Stimulated activated CD4-positive, alpha-beta T cell treated with anti-CD3 and anti-CD28 coated beads, Interleukin-1b, Interleukin-23, amount 100 ng/mL, for 48 hours (primary cell): ENCODE measurements around the gene WDR47.
"Not testable (repeated sequence)": the region's sequence is repeated elsewhere in the genome, so short reads cannot be mapped to it uniquely, and the experiment has no call there.

Source experiments
- DNase-seq: peaks from one replicate; pipeline ENCODE4 v3.0.0-alpha.2; 2020

WDR47 gene

DNA sequence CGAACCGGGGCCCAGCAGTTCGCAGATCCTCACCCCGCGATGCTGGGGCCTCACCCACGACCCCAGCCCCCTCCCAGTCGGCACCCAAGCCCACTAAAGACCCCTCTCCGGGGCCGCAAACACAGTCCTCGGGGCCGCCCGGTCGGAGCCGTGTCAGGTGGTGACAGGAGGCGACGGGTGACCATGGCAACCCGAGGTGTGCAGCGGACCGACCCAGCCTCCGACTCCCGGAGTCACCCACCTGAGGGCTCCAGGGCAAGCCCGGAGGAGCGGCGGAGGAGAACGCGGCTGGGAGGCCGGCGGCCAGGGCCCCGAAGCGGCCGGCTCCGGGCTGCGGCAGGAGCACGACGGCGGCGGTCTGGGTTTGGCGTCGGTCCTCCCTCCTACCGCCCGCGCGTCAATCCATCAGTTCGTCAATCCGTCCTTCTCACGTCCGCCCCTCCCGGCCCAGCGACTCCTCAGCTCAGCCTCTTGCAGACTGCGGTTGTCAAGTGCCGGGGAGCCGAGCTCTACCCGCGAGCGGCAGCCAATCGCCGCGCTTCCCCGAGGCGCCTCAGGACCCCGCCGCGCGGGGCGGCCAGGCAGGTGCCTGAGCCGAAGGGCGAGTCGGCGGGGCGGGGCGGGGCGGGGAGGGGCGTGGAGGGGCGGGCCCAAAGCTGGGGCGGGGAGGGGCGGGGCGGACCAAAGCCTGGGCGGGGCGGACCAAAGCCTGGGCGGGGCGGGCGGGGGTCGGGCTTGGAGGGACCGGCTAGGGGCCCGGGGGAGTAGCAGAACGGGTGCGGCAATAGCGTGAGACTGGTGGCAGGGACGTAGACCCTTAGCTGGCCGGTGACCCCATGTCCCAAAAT lies at the start of gene WDR47:
Gene WDR47, minus strand, starts transcription at position 482 of the 848 bp plus-strand sequence. CDS start 18,590 bp downstream, outside the sequence.
- peak; percentile 97 for DNase-seq

DNA sequence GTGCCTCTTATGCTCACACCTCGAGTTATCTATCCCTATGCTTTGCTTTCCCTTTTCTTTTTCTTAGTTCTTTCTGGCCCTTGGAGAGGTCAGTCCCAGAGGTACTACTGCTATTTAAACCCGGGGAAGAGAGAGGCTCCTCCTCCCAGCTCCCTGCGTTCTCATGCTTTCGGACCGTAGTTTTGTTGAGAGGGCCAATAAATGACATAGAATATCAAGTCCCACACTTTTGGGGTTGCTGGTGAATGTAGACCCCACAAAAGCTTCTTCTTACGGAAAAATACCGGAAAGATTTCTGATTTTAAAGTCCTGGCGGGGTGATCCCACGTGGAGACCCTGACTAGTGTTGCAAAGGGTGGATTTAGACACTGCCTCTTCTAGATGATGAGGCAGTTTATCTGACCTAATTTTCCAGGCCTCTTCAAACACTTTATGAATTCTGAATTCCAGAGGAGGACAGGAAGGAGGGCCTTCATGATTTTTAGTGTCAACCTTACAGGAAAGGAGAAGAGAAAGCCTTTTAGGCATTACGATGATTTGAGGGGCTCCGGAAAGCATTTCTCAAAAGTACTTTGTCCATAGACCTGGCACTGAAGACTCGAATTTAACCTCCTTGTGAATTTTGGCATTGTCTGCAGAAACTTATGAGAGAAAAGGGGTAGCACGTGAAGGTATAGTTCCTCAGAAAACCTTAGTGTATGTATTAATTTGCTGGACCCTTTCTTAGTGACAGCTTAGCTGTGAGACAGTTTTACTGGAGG lies 49.4 kb upstream of the WDR47 start:
- no peak for DNase-seq

DNA sequence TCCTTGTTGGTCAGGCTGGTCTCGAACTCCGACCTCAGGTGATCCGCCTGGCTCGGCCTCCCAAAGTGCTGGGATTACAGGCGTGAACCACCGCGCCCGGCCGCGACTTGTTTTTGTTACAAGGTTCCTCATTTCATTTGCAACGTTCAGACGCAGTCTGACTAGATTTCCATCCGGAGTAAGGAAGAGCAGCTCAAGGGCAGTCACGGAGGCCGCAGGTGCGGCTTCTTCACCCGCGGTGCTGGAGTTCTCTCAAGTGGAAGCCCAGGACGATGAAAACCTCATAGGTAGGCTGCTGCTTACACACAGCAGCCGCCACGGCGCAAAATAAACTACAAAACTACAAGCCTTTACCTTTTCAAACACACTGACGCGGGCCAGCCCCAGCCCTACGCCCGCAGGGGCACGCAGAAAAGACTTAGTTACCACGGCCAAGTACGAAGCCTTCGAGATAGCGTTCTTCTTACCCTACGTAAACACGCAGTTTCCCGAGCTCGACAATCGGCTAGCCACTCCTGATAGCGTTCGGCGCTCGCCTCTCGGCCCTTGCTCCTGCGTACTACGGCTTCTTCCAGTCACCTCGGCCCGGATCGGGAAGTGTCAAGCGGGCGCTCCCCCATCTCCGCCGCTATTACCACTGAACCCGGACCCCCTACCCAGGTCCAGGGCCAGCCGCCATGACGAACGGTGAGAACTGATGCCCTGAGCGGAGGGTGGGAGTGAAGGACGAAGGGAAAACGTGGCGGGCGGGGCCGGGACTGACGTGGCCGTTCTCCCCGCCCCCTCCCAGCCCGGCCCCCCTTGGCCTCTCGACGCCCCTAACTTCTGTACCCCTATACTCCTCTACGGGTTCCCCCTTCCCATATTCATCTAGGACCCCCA lies 48.5 kb upstream of the WDR47 start, which contains the start of gene TMEM167B:
Gene TMEM167B, plus strand, starts transcription at position 569 of the 882 bp plus-strand sequence. Its CDS starts 109 bp downstream, at position 678.
- DNase-seq: peak; percentile 90

DNA sequence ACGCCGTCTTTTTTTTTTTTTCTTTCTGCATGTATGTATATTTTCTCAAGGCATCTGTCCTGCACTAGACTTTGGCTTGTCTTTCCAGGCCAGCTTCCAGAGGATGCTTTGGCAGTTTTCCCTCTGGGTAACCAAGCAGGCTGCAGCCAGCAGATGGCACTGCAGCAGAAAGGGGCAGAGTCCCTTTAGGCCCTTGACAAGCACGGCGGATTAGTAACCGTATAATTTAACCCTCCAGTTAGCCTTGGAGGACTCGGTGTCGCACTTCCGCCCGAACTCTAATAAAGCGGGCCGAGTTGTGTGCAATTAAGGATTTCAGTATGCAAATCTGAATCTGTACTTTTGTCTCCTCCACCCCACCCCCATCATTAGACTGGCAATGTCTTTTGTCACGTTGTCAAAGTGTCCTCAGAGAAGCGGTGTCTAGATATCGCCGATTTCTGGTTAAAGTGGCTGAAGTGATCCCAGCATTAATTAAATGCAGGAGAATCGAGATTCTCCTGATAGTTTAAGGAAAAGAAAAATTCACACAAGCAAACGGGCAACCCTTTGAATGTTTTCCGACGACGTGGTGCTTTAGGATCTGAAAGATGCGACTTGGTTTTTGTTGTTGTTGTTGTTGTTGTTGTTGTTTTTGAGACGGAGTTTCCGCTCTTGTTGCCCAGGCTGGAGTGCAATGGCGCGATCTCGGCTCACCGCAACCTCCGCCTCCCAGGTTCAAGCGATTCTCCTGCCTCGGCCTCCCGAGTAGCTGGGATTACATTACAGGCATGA lies 47.5 kb upstream of the WDR47 start:
- peak; percentile 31 for DNase-seq

DNA sequence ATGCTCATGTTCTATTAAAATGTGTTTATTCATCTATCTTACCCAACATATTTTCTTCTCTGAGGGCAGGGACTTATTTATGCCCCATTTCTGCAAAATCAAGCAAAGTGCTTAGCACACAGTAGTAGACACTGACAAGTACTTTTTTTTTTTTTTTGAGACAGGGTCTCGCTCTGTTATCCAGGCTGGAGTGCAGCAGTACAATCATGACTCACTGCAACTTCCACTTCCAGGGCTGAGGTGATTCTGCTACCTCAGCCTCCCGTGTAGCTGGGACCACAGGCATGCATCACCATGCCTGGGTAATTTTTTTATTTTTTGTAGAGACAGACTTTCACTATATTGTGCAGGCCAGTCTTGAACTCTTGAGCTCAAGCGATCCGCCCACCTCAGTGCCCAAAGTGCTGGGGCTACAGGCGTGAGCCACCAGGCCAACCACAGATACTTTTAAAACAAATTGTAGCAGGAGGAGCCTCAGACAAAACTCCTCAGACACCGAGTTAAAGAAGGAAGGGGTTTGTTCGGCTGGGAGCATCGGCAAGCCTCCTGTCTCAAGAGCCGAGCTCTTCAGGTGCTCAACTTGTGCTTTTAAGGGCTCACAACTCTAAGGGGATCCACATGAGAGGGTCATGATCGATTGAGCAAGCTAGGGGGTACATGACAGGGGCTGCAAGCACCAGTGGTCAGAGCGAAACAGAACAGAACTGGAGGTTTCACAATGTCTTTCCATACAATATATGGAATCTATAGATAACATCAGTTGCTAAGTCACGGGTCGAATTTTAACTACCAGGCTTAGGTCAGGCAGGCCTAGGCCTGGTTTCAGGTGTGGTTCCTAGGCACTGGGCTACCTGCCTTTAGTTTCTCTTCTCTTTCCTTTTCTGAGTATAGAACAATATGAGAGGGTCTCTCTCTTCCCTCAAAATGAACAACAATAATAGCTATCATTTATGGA lies 42.9 kb upstream of the WDR47 start:
- DNase-seq: no peak

DNA sequence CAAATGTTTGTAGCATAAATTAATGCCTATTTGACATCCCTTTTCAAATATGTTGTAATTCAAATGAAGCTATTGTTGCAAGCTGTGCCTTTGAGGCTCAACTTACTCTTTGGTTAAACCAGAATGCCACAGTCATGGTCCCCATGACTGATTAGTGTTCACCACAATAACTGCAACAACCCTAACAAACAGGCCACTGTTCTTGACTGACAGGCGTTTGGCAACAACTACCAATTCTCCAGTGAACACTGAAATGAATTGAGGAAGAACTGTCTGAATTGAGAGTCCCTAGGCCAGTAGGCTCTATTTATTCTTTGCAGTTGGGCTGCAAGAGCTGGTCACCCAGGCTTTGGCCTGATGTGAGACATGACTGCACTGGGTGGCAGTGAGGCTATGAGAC lies 42.0 kb upstream of the WDR47 start:
- DNase-seq: no peak

DNA sequence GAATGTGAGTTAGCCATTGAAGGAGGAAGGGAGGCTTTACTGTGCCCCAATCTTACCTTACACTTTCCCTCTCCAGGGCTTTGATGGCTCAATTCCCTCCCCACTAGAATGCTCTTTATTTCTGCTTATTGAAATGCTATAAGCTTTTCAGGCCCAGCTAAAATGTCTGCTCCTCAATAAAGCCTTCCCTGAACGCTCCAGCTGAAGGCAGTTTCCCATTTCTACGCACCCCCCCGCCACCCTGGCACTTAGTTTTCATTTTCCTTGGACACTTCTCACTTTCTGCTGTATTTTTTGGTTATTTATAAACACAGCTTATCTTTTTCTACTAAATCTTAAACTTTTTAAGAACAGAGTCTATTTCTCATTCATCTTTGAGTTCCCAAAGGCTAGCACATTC lies 41.6 kb upstream of the WDR47 start:
- DNase-seq: no peak

DNA sequence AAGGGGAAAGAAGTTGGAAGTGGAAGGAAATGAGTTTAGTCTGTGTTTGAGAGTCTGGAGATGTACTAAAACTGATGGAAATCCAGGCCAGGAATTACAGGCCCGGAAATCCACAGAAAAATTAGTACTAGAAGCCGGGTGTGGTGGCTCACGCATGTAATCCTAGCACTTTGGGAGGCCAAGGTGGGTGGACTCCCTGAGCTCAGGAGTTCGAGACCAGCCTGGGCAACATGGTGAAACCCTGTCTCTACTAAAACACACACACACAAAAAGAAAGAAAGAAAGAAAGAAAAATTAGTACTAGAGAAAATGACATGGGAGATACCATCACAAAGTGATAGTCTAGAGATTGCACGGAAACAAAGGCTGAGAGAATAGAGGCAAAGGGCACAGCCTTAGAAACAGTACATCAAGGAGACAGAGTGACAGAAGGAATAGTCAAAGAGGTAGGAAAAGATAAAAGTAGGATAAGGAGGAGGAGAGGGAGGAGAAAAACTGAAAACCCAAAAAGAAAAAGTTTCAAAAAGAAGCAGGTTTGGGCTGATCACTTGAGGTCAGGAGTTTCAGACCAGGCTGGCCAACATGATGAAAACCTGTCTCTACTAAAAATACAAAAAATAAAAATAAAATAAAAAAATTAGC lies 38.7 kb upstream of the WDR47 start:
- no peak for DNase-seq

DNA sequence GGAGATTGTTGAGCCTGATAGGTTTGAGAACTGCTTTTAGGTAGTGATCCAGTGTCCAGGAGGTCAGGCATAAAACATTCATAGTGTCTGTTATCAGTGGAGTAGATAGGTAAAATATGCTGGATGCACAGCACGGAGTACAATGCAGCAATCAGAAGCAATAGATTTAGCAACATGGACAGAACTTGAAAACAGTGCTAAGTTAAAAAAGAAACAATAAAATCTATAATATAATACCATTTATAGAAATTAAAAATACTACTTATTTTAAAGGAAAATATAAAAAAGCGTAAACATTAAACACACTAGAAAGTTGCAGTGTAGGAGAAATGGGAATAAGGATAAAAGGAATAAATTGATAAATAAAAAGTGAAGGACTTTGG lies 37.3 kb upstream of the WDR47 start:
- DNase-seq: no peak

DNA sequence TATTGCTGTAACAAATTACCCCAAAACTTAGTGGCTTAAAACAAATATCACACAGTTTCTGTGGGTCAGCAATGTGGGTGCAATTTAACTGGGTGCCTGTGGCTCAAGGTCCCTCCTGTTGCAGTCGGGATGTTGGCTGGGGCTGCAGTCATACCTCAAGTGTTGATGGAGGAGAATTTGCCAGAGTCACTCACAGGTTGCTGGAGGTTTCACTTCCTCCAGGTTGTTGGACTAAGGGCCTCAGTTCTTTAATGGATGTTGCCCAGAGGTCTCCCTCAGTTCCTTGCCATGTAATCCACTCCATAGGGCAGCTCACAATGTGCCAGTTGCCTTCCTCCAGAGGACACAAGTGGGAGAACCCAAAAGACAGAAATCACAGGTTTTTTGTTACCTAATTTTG lies 36.4 kb upstream of the WDR47 start:
- DNase-seq: no peak

DNA sequence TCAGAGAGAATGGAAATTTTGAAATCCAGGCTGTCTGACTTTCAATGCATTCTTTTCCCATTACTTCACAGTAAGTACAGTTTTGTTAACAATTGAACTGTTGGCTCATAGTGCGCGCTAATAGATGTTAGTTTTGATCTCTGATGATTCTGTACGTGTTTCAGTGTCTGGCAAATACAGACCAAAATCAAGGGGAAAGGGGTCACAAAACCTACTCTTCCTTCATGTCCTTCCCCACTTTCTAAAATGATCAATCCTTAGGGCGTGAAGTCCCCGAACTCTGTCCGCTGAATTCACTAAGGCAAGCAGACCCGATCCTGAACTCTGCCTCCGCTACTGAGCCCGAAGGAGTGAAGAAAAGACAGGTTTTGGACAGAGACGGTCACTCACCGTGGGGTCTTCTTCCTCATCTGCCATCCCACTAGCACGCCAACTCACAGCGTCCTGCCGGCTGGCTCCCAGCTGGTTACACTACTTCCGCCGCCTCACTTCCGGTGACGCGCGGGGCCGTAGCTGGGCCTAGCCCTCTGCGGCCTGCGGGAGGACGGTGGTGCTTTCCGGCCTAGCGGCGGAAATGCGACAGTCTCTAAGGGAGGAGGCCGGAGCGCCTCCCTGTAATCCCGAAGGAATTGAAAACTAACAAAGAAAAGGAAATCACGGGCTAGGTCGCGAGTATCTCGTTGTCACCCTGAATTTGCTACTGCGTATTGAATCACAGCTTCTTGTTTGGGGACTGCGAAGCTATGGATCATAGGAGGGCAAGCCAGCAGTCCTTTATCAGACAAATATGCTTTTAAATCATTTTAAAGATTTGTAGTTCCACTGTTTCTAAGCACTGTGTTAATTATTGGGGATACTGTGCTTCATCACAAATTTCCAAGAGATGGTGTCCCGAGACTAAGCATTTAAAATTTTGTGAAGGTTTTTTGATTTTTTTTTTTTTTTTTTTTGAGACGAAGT lies 33.9 kb upstream of the WDR47 start, which contains the start of gene TAF13:
Gene TAF13, minus strand, starts transcription at position 473 of the 960 bp plus-strand sequence. Its CDS starts 56 bp downstream, at position 417.
- DNase-seq: peak; percentile 88

DNA sequence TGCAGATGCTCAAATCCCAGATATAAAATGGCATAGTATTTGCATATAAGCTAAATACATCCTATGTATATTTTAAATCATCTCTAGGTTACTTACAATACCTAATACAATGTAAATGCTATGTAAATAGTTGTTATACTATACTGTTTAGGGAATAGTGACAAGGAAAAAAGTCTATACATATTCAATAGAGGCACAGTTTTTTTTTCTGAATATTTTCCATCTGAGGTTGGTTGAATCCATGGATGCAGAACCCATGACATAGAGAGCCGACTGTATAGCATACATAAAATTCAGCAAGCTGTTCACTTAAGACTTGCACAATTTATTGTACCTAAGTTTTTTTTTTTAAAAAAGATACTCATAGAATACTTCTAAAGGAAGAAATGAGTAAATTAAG lies 27.4 kb upstream of the WDR47 start:
- no peak for DNase-seq

DNA sequence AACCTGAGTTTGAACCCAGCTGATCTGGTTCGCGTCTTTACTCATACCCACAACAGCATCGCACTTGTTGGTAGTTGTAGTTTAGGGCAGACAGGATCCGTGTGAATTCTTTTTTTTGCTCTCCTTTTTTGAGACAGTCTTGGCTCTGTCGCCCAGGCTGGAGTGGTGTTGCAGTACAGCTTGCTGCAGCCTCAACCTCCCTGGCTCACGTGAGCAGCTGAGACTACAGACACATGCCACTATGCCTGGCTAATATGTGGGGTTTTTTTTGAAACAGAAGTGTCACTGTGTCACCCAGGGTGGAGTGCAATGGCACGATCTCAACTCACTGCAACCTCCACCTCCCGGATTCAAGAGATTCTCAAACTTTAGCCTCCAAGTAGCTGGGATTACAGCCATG lies 26.0 kb upstream of the WDR47 start:
- no peak for DNase-seq

DNA sequence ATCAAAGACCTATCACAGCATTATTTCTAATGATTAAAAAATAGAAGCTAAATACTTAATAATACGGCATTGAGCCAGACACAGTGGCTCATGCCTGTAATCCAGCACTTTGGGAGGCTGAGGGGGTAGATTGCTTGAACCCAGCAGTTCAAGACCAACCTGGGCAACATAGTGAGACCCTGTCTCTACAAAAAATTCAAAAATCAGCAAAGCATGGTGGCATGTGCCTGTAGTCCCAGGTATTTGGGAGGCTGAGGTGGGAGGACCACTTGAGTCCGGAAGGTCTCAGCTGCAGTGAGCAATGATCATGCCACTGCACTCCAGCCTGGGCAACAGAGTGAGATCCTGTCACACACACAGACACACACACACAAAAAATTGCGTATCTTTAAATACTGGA lies 23.2 kb upstream of the WDR47 start:
- no peak for DNase-seq

DNA sequence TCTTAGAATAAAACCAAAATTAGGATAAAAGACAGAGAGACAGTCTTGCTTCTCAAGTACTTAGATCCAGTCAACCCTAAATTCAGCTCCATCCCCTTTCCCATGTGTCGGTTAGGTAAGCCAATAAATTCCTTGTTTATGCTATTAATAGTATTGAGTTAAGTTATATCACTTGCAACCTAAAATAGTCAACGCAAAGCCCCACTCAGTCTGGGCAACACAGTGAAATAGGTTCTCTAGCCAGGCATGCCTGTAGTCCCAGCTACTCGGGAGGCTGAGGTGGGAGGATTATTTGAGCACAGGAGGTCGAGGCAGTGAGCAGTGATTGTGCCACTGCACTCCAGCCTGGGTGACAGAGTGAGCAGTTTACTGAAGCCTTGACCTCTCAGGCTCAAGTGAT lies 19.3 kb upstream of the WDR47 start:
- DNase-seq: no peak

DNA sequence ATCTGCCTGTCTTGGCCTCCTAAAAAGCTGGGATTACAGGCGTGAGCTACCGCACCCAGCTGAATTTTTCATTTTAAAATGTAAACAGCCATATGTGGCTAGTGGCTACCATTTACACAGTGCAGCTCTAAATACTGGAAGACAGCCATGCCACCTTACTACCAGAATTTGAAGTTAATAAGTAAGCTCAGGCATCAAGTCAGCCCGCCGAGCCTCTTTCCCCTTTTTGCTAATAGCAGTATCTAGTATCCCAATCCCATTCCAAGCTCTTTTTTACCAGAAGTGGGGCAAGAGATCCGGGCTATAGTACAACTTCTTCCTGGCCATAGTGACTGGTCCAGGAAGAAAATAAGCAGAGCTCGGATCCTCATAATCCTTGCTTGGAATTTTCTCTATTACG lies 18.8 kb upstream of the WDR47 start:
- no peak for DNase-seq

DNA sequence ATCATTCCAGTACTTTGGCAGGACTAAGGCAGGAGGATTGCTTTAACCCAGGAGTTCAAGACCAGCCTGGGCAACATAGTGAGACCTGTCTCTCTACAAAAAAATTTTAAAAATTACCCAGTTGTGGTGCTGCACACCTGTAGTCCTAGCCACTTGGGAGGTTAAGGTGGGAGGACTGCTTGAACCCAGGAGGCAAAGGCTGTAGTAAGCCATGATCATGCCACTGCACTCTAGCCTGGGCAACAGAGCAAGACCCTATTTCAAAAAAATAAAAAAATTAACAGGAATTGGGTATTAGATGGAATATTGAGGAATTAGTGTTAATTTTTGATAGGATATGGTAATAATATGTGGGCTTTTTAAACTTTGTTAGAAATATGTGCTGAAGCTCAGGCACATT lies 17.1 kb upstream of the WDR47 start:
- DNase-seq: no peak

DNA sequence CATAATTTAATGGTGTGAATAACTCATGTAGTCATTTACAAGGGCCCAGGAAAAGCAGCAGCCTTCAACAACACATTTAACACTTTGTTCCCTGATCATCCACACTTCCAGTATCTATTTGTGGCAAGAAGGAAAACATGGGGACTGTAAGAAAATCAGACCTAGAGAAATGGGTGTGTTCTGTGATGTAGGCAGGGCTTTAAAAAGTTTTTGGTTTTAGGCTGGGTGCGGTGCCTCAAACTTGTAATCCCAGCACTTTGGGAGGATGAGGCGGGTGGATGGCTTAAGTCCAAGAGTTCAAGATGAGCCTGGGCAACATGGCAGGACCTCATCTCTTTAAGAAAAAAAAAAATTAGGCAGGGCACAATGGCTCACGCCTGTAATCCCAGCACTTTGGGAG lies 14.2 kb upstream of the WDR47 start:
- DNase-seq: no peak

DNA sequence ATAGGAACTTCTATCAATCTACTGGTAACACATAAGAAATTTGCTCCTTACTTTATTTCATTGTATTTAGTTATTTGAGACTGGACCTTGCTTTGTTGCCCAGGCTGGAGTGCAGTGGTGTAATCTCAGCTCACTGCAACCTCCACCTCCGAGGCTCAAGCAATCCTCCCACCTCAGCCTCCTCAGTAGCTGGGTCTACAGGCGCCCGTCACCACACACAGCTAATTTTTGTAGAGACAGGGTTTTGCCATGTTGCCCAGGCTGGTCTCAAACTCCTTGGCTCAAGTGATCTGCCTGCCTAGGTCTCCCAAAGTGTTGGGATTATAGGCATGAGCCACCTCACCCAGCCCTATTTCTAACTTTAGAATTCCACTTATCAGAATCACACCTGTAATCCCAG lies 10.2 kb upstream of the WDR47 start:
- DNase-seq: not testable (repeated sequence)
